GM19023 (cell line): Measurements from ENCODE around the gene USP4.
"Not testable (repeated sequence)": the region's sequence is repeated elsewhere in the genome, so short reads cannot be mapped to it uniquely, and the experiment has no call there.

Experiments
- ATAC-seq: cut with Tn5 transposase; IDR thresholded peaks from one replicate; pipeline ENCODE4 v1.9.1; 2021; ENCODE audit warnings: mild to moderate bottlenecking, moderate library complexity; ENCODE audit not compliant: unreplicated experiment

The USP4 gene

DNA sequence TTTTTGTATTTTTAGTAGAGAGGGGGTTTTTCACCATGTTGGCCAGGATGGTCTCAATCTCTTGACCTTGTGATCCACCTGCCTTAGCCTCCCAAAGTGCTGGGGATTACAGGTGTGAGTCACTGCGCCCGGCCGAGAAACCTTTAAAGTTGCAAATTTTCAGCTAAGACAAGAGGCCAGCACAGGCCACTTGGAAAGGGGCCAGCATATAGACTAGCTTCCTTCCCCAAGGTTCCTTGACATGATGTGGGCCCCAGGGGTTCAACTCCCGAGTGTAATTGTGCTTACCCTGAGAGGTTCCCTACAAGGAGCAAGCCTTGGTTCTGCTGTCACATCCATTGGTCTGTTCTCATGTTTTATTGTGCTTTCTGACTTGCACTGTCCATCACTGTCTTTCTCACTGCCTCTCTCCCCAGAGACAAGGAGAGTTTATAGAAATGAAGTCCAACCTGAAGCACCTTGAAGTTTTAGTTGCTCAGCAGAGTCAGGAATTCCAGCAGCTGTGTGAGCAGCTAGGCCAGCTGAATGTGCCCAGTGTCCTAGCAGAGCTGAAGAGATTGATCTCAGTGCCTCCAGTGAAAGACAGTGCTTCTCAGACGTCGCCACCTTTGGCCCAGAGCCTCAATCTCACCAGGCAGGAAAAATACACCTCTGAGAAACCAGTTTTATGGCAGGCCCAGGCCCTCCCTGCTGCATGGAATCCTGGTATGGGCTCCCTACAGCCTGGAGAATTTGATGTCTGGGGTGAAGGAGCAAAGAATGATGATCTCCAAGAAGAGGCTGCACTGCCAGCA, 83.9 kb downstream of the USP4 start:
- ATAC-seq = no peak

DNA sequence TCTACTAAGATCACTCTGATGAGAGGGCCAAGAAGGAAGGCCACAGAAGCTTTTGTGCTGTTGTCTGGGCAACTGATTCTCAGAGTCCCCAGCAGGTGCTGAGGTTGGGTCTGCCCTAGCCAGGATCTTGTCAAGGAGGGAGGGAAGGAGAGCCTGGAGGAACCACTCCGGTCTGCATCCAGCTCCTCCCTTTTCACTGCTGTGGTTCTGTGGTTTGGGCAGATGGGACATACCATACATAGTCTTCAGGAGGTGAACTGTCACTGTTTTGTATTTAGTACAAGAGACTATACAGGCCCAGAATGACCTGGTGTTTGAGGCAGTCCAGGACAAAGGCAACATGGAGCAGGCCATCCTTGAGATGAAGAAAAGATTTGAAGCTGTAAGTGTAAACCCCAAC, 84.7 kb downstream of the USP4 start:
- ATAC-seq = no peak

DNA sequence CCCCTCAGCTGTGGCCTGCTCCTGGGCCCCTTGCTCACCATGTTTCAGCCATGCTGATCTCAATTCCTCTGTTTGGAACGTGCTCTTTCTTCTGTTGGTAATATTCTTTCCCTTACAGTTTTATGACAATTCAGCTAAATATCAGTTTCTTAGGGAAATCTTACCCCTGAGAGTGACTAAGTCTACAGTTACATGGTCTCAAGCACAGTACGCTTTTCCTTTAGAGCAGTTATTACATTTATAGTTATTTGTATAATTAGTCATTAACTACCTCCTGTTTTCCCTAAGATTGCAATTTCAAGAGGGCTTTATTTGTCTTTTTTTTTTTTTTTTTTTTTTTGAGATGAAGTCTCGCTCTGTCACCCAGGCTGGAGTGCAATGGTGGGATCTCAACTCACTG, 86.3 kb downstream of the USP4 start:
- ATAC-seq = no peak

DNA sequence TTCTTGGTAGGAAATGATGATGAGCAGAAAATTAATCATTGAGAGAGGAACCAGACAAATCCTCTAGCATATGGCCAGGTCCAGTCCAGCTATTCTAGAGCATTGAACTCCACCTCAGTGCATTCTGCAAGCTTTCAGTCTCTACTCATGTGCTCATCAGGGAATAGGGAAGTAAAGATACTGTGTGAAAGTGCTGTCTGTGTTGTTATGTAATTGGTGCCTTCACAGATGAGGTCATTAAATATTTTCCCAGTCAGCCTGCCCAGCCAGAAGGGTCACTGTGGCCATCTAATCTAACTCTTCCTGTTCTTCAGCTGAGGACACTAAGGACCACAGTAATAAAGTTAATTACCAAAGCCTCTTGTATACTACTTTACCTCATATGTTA, 91.0 kb downstream of the USP4 start:
- no peak for ATAC-seq

DNA sequence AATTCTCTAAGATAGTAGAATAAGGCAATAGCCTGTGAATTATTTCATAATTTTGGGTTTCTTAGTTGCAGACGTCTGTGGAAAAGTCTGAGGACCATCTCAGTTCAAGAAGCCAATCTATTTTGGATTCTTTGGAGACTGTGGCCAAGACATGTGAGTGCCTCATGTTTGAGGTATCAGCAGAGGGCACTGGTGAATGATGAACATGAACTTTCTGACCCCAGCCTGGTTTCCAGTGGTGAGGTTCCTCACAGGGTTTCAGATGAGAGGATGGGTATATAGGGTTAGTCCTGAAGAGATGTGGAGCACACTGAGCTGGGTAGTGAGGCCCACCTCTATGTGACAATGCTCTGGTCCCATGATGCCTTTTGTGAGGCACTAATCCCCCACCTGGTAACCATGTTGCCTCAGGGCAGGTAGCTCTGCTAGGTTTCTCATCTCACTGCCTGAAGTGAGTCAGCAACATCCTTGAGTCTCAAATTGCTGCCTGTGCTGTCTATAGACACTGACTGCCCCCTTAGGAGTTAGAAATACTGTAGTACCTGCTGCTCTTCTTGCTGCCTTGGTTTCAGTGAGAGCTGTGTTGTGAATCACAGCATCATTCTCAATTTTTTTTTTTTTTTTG, 95.2 kb downstream of the USP4 start:
- no peak for ATAC-seq

DNA sequence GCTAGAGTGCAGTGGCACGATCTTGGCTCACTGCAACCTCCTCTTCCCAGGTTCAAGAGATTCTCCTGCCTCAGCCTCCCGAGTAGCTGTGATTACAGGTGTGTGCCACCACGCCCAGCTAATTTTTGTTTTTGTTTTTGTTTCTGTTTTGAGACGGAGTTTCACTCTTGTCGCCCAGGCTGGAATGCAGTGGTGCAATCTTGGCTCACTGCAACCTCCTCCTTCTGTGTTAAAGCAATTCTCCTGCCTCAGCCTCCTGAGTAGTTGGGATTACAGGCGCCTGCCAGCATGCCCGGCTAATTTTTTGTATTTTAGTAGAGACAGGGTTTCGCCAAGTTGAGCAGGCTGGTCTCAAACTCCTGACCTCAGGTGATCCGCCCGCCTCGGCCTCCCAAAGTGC, 99.8 kb downstream of the USP4 start:
- ATAC-seq = not testable (repeated sequence)

DNA sequence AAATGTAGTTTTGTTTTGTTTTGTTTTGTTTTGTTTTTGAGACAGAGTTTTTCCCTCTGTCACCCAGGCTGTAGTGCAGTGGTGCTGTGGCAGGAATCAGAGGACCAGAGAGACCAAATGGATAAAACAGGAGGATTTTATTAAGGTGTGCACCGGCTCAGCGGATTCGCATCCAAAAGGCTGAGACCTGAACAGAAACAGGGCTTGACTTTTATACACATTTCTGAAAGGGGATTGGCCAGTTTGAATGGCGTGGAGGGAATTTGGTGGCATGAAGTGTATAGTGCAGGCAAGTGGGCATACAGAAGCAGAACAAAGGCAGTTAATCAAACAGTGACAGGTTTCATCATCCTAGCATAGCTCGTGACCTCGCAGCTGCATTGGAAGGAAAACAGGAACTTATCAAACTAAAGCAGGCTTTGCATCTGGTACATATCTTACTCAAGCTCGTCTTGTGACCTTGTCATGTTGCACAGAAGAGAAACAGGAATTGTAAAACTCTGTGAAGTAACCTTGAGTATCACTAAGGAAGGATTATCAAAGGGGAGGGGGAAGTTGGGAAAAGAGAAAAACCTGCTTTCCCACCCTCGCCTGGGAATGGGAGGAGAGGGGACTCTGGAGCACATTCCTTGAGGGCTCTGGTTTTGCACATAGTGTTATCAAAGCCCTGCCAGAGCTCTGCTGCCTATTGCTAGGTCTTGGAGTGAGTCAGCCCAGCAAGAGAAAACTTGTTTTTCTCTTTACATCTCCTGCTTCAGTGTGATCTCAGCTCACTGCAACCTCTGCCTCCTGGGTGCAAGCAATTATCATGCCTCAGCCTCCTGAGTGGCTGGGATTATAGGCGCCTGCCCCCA, 101.4 kb downstream of the USP4 start:
- ATAC-seq = no peak

DNA sequence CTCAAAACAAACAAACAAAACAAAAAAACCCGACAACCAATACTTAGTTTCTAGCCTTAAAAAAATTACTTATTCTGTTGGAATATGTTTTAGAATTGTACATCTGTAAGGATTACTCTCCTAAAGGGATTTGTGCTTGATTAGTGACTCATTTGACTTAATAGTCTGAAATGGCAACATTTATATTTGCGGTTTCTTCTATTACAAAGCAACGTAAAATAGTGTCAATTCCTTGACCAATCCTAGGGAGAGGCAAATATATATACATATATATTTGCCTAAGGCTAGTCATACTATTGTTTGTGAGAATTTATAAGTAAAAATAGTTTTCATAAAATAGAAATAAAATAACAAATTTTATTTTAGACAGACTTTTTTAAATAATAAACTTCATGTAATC, 102.5 kb downstream of the USP4 start:
- ATAC-seq = no peak

DNA sequence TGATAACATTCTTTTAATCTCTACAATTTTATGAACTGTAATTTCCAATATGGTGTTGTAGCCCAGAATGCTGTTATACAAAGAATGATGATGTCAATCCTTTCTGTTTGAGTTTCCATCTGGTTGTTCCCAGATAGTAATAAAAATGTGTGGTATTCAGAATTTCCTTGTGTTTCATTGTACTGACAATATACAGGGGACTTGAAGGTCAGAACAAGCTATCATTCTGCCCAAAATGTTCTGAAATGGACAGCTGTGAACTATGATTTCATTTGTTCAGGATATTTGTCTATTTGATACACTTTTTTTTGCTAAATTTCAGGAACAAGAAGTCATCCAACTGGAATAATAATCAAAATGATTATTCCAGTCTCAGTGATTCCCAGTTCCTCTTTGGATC, 103.6 kb downstream of the USP4 start:
- ATAC-seq = no peak

DNA sequence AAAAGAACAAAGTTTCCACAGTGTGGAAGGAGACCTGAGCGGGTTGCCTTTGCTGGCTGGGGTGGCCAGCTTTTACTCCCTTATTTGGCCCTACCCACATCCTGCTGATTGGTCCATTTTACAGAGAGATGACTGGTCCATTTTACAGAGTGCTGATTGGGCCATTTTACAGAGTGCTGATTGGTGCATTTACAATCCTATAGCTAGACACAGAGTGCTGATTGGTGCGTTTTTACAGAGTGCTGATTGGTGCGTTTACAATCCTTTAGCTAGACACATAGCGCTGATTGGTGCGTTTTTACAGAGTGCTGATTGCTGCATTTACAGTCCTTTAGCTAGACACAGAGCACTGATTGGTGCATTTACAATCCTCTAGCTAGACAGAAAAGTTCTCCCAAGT, 111.0 kb downstream of the USP4 start:
- not testable (repeated sequence) for ATAC-seq
